Loucy (cell line): Measurements from ENCODE around the gene MFAP3.

Experiments
- H2AFZ ChIP-seq: fragments of 200-600 bp; sonication (generic); 2 replicates; pipeline ENCODE4 v1.6.0; 2016; ENCODE audit warnings: antibody characterized with exemption, mild to moderate bottlenecking, low read length, moderate library complexity
- H3F3A ChIP-seq: fragments of 200-600 bp; 2 replicates; pipeline ENCODE4 v1.6.0; 2016; ENCODE audit warnings: antibody characterized with exemption, low read depth, mild to moderate bottlenecking
- H3K27me3 ChIP-seq: fragments of 200-600 bp; sonication (generic); 2 replicates; pipeline ENCODE4 v1.6.1; 2014; ENCODE audit warnings: low read length, mild to moderate bottlenecking; ENCODE audit not compliant: insufficient read depth, poor library complexity, severe bottlenecking
- H3K36me3 ChIP-seq: fragments of 200-600 bp; sonication (generic); 2 replicates; pipeline ENCODE4 v1.6.1; 2016; ENCODE audit warnings: low read length; ENCODE audit not compliant: insufficient read depth
- H3K4me1 ChIP-seq: fragments of 200-600 bp; sonication (generic); 2 replicates; pipeline ENCODE4 v1.5.1; 2014; ENCODE audit warnings: low read length, mild to moderate bottlenecking; ENCODE audit not compliant: insufficient read depth, poor library complexity, severe bottlenecking
- H3K4me2 ChIP-seq: fragments of 200-600 bp; sonication (generic); 2 replicates; pipeline ENCODE4 v1.6.0; 2014; ENCODE audit warnings: antibody characterized with exemption, low read length, low read depth, mild to moderate bottlenecking; ENCODE audit not compliant: poor library complexity, severe bottlenecking
- H3K4me3 ChIP-seq: fragments of 200-600 bp; sonication (generic); 2 replicates; pipeline ENCODE4 v1.5.1; 2014; ENCODE audit warnings: low read length, mild to moderate bottlenecking, mixed read lengths; ENCODE audit not compliant: poor library complexity, severe bottlenecking
- H3K79me2 ChIP-seq: fragments of 200-600 bp; sonication (generic); 2 replicates; pipeline ENCODE4 v1.6.1; 2014; ENCODE audit warnings: low read length; ENCODE audit not compliant: insufficient read depth
- H3K9ac ChIP-seq: fragments of 200-600 bp; sonication (generic); 2 replicates; pipeline ENCODE4 v1.6.0; 2014; ENCODE audit warnings: mild to moderate bottlenecking, low read depth, low read length, moderate library complexity; ENCODE audit not compliant: poor library complexity, severe bottlenecking
- H3K9me2 ChIP-seq: fragments of 200-600 bp; sonication (generic); replicated peaks from 2 replicates; pipeline ENCODE4 v1.6.1; 2016; ENCODE audit warnings: low read depth, low read length, mixed read lengths
- H3K9me3 ChIP-seq: fragments of 200-600 bp; sonication (generic); 2 replicates; pipeline ENCODE4 v1.6.1; 2014; ENCODE audit warnings: mild to moderate bottlenecking, antibody characterized with exemption, low read length, low read depth; ENCODE audit not compliant: insufficient read depth
- H4K20me1 ChIP-seq: fragments of 200-600 bp; sonication (generic); 2 replicates; pipeline ENCODE4 v1.6.0; 2014; ENCODE audit warnings: antibody characterized with exemption, low read length, mild to moderate bottlenecking; ENCODE audit not compliant: insufficient read depth, poor library complexity, severe bottlenecking
- EZH2phosphoT487 ChIP-seq: fragments of 200-600 bp; IDR thresholded peaks from 2 replicates; pipeline ENCODE4 v1.6.1; 2018; ENCODE audit warnings: antibody characterized with exemption, mild to moderate bottlenecking, moderate library complexity, borderline replicate concordance
- TF ChIP-seq, protein P1 (sequence below): fragments of 200-600 bp; sonication (generic); conservative IDR thresholded peaks from 2 replicates; pipeline ENCODE4 v1.5.1; 2014; ENCODE audit warnings: mild to moderate bottlenecking, antibody characterized with exemption, low read length

MFAP3 gene

DNA sequence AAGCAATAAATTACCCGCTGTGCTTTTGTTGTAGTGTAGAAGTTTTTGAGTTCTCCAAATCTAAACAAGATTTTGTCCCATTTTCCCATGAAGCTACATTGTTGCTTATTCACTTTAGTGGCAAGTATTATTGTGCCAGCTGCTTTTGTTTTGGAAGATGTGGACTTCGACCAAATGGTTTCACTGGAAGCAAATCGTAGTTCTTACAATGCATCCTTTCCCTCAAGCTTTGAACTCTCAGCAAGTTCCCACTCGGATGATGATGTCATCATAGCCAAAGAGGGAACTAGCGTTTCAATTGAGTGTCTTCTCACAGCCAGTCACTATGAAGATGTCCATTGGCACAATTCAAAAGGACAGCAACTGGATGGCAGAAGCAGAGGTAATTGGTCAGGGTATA lies 10.9 kb downstream of the MFAP3 start:
- Histone ChIP-seq H3K27me3 (no peaks in the 10 kb centered on the region), H3K9me3 (no peaks in the 10 kb centered on the region), H4K20me1 (no peaks in the 10 kb centered on the region), H3K4me3 (no peak overlapping the region), H3K4me1 (peaks cover 4% of the 10 kb centered on the region), H3K9ac (no peak overlapping the region), H3K4me2 (no peak overlapping the region), H3K9me2 (no peaks in the 10 kb centered on the region), H3K36me3 (no peaks in the 10 kb centered on the region; the same call in 1 of the 2 replicates), H3K79me2 (0 out of 2 replicates have a peak, but pooled peaks cover 7% of the 10 kb centered on the region), H2AFZ (no peak overlapping the region), H3F3A (no peaks in the 10 kb centered on the region)
- no peak for TF ChIP-seq EZH2phosphoT487

DNA sequence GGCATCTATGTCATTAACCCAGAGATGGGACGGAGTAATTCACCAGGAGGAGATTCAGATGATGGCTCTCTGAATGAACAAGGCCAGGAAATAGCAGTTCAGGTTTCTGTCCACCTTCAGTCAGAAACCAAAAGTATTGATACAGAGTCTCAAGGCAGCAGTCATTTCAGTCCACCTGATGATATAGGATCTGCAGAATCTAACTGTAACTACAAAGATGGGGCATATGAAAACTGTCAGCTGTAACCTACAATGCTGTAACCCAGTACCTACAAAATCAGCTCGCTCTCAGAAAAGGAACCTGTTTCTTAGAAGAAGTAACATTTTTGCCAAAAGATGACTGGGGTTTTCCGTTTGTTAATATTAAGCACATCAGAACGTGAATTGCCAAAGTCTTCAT lies 14.7 kb downstream of the MFAP3 start:
- no peaks in the 10 kb centered on the region for H3K79me2 ChIP-seq
- no peaks in the 10 kb centered on the region for H3K9me2 ChIP-seq
- no peak overlapping the region for H3K4me2 ChIP-seq
- TF ChIP-seq, protein P1, sequence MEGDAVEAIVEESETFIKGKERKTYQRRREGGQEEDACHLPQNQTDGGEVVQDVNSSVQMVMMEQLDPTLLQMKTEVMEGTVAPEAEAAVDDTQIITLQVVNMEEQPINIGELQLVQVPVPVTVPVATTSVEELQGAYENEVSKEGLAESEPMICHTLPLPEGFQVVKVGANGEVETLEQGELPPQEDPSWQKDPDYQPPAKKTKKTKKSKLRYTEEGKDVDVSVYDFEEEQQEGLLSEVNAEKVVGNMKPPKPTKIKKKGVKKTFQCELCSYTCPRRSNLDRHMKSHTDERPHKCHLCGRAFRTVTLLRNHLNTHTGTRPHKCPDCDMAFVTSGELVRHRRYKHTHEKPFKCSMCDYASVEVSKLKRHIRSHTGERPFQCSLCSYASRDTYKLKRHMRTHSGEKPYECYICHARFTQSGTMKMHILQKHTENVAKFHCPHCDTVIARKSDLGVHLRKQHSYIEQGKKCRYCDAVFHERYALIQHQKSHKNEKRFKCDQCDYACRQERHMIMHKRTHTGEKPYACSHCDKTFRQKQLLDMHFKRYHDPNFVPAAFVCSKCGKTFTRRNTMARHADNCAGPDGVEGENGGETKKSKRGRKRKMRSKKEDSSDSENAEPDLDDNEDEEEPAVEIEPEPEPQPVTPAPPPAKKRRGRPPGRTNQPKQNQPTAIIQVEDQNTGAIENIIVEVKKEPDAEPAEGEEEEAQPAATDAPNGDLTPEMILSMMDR = no peak
- TF ChIP-seq EZH2phosphoT487 = no peak
- no peaks in the 10 kb centered on the region for H4K20me1 ChIP-seq
- H2AFZ ChIP-seq = no peak overlapping the region
- no peaks in the 10 kb centered on the region for H3K9me3 ChIP-seq
- H3K27me3 ChIP-seq = no peaks in the 10 kb centered on the region
- peaks cover 8% of the 10 kb centered on the region for H3K4me1 ChIP-seq
- no peaks in the 10 kb centered on the region for H3F3A ChIP-seq
- H3K9ac ChIP-seq = no peak overlapping the region
- H3K4me3 ChIP-seq = no peak overlapping the region
- H3K36me3 ChIP-seq = no peaks in the 10 kb centered on the region; the same call in 1 of the 2 replicates

DNA sequence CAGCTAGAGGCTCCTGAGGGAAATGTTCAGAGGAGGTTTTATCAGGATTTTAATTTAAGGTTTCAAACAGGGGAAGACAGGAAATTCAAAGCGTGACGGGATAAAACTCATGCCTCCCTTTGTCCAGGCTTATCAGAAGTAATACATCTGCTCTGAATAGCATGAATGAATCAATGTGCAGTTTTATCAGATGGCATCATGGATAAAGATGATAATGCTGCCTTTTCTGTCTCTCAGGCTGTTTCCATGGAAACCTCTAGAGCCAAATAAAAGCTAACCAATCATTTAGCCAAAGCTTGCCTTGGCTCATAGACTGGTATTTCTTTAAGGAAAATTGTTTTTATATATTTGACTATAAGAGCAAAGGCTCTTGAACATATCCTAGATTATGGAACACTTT lies 16.4 kb downstream of the MFAP3 start:
- no peaks in the 10 kb centered on the region for H3K9me2 ChIP-seq
- H3K4me1 ChIP-seq = peaks cover 22% of the 10 kb centered on the region
- no peak overlapping the region for H3K4me3 ChIP-seq
- no peaks in the 10 kb centered on the region for H3K27me3 ChIP-seq
- H4K20me1 ChIP-seq = no peaks in the 10 kb centered on the region
- H3F3A ChIP-seq = no peaks in the 10 kb centered on the region
- H3K36me3 ChIP-seq = no peaks in the 10 kb centered on the region; the same call in 1 of the 2 replicates
- TF ChIP-seq EZH2phosphoT487 = no peak
- TF ChIP-seq, protein P1 = no peak
- no peak overlapping the region for H2AFZ ChIP-seq
- no peak overlapping the region for H3K9ac ChIP-seq
- H3K4me2 ChIP-seq = no peak overlapping the region
- H3K79me2 ChIP-seq = no peaks in the 10 kb centered on the region
- no peaks in the 10 kb centered on the region for H3K9me3 ChIP-seq
